Measurements from ENCODE around the gene HOXB6.
A peak's percentile ranks its signal among the peaks of the same experiment; 100 is the strongest.

The HOXB6 gene

DNA sequence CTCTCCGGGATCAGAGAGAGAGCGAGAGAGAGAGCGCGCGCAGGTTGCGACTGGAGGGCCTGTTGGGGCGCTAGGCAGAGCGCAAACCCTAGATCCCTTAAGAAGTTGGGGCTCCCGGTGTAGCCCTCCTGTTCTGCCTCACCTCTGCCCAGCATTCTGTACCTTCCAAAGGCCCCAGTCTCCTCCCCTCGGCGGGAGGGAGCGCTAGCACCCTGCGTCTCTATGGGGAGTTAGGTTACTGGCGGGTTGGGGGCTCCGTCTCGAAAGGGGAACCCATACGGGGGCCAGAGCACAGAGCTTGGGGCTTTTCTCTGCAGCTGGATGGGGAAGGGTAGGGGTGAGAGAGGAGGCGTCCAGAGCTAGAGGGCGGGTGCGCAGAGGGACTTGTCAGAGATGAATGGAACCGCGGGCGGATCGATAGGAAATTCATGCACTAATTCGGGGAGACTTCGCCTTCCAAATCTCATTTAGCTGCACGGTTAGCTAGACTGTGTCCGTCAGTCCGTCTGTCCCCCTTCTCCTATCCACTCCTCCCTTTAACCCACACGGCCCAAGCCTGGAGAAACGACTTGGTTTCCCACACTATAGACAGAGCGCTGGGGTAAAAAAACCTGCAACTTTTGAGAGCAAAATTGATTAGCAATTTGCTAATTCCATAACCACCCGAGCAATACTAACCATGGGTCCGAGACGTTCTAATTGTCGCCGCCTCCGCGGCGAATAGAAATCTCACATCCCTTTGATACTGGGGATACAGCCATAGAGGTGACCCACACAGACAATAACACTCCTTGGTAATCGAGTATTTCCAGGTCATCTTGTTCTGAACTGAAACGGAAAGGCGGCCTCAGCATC lies 25.9 kb downstream of the HOXB6 start:
- DNase-seq = no peak

DNA sequence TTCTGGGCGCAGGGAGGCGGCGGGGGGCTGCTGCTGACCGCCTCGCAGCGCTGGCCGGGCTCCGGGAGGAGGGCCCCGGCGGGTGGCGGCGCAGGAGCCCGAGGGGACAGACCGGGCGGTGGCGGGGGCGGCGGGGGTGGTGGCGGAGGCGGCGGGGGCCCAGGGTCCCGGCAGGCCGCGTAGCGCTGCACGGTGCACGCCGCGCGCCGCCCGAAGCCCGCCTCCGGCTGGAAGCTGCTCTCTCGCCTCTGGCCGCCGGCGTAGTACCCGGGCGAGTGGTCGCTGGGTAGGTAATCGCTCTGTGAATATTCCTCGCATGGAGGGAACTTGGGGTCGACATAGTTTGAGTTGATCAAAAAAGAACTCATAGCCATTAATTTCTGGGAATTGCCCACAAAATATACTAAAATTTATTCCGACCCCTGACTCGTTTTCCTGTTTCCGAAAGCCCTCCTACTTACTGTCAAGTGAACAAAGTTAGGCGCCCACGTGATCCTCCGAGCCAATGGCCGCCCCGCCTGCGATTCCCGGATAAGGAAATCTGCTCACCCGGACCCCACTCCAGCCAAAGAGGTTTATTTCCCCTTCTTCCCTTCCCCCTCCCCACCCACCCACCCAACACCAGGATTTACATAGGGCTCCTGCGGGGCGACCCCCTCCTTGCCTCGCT lies 26.7 kb downstream of the HOXB6 start, which contains the start of gene HOXB4:
HOXB4 (minus strand) TSS at position 405 of the 670 bp plus-strand sequence; CDS start at position 374, 31 bp downstream.
- DNase-seq = no peak

DNA sequence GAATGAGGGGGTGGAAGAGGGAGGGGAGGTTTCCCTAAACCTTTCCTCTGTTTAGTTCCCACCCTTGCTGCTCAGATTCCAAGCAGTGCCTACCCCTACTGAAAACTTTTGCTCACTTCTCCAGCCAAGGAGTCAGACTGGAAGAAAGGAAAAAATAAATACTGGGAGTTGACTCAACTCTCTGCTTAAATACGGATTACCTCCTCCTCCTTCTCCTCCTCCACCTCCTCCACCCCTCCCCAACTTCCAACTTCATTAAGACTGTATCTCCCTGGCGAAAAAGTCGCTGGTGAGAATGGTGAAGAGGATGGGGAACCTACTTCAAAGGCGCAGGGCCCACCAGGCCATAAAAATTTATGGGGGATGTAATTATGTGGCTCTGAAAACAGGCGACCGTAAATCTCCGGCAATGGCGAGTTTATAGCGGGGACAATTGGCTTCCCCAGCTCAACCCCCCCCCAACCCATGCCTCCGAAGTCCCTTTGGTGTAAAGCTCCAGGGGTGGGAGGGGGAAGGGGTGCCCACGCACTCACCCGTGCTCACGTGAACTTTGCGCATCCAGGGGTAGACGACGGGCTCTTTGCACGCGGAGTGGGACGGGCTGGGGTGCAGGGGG lies 27.3 kb downstream of the HOXB6 start:
- no peak for DNase-seq

DNA sequence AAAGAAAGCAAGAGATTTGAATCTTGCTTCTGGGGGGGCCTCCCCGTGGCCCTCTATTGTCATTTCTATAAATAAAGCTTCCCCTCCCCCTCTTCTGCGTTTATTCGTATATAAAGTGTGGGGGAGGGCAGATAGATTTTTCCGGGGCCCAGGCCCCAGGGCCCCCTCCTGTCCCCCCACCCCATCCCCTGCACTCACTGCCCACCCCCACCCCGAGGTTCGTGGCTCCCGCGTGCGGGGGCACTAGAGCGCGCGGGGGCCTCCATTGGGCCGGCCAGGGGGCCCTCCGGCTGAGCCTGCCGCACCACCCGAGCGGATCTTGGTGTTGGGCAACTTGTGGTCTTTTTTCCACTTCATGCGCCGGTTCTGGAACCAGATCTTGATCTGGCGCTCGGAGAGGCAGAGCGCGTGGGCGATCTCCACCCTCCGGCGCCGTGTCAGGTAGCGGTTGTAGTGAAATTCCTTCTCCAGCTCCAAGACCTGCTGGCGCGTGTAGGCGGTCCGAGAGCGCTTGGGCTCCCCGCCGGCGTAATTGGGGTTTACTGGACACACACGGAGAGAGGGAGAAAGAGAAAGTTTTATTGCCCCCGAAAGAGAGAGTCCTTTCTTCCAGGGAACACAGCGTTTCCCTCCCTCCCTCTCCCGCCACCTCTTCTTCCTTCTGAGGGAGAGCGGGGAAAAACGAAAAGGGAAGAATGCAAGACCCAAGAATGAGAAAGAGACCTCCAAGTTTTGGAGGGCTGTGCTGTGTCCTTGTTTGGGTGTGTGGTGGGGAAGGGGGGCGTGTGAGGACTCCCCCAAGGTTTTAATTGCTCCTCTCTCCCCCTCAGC lies 28.1 kb downstream of the HOXB6 start:
- DNase-seq = peak; percentile 31

DNA sequence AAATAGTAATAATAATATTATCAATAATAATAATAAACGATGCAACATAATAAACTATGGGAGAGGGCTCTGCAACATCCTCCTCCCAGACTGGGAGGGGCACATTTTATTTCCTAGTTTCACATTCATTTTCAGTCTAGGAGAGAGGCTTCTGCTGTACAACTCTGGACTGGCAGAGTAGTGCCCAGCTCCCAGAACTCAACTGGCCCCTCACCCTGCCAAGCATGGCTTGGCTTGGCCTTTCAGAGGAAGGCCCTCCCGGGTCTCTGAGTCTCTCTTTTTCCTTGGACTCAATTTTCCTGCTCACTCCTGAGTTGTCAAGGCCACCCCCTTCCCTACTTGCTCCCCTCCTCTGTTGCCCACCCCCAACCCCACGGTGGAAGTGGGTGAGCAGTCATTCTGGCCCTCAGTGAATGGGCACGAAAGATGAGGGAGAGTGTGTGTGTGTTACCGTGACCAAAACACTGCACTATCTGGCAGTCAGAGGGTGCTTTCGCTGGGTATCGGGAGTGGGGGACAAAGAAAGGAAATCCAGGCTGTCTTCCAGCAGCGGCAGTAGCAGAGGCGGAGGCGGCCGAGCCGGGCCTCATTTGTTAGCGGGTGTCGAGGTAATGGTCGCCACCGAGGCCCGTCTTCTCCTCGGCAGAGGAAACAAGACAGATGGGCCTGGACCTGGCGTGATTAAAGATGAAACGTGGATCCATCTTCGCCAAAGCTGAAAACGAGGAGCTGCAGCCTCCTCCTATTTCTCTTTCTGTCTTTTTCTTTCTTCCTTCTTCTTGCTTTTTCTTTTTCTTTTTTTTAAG lies 28.9 kb downstream of the HOXB6 start:
- DNase-seq = no peak

DNA sequence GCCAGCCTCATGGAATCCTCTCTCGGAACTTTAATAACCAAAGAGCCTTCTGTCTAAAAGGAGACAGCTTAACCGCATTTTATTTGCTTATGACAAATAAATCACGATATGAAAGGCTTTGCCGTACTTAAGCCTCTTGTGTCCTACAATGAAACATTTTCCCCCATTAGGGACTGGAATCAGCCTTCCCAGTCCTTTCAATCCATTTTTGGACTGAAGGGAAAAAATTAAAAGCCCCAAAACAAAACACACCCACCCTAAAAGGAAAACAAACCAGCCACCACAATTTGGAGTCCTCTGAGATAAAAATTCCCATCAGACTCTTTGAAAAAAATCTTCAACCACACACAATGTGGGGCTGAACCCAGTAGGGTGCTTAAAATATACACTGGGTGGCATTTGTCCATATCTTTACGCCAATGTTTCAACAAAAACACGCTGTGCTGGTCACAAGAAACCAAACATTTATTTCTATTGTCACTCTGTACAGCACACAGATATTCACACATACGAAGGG lies 29.7 kb downstream of the HOXB6 start:
- no peak for DNase-seq

DNA sequence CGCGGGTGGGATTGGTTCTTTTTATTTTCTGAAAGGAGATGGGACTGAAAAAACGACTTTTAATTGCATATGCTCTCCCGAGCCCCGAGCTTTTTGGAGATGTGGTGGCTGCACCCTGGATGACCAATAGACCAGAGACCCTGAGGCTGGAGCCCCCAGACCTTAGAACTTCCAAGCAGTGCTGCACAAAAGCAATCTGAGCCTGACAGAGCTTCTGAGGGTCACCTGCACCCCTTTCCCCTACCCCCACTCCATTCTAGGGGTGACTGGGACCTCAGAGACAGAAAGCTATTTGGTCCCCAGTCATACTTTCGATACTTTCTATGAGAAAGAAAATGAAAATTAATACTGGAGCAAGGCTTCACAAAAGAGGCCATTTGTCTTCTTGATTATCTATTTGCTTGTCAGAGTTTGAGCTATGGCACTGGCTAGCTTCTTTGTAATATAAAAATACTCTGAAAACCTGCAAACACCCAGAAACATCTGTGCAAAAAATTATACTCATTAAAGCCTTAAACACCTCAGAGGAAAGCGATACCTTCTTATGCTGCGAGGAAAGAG lies 30.2 kb downstream of the HOXB6 start:
- DNase-seq = no peak

DNA sequence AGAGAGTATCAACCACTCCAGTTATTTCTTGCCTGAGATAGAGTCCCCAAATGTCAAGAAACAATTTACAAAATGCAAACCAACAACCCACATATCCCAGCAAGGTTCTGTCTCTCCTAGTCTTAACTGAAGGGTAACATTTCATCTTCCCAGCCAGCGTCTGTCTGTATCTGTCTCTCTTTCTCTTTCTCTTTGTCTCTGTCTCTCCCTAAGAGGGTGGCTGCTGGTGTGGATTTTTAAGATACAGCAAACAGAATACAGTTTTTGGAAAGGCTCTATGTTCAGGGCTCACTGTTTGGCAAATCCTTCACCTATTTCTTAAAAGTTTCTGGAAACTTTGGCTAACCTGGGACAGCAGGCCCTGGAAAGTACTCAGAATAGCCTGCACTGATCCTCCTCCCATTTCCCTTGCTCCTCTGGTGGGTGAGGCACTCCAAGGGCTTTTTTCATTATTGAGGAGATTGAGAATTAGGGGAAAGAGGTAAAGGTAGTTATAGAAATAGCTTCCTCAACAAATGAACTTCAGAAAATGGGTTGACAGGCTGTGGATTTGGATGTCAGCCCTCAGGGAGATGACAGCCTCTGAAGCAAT lies 32.9 kb downstream of the HOXB6 start:
- DNase-seq = no peak

DNA sequence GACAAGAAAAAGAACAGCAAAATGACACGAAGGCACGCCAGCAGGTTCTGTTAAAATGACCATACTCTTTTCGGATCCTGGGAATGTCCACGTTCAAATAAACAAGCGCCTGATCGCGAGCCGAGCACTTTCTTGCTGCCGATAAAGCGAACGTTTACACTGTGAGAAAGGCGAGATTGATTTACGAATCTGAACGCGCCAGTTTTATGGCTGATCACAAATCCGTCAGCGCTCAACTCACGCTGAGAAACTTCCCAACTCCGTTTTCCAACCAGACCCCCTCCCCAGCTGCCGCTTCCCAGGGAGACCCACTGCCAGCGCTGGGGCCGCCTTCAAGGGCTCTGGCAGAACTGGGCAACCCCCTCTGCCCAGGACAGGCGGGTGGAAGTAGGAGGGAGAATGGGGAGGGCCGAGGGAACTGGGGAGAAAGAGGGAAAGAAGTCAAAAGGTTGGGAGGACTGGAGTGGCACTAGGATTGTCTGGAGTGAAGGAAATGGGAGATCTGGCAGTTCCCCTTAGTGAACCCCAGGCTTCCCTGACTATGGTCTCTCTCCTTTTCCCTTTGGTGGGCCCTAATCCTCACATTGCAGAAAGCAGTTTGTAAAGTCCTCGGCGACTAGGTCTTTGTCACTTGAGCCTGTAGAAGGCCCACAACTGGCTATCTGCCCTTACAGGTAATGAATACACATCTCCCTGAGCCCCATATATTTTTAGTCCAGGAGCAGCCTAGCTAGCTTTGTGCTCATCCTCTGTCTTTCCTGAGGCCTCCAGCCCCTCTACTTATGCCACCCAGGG lies 33.6 kb downstream of the HOXB6 start:
- no peak for DNase-seq

DNA sequence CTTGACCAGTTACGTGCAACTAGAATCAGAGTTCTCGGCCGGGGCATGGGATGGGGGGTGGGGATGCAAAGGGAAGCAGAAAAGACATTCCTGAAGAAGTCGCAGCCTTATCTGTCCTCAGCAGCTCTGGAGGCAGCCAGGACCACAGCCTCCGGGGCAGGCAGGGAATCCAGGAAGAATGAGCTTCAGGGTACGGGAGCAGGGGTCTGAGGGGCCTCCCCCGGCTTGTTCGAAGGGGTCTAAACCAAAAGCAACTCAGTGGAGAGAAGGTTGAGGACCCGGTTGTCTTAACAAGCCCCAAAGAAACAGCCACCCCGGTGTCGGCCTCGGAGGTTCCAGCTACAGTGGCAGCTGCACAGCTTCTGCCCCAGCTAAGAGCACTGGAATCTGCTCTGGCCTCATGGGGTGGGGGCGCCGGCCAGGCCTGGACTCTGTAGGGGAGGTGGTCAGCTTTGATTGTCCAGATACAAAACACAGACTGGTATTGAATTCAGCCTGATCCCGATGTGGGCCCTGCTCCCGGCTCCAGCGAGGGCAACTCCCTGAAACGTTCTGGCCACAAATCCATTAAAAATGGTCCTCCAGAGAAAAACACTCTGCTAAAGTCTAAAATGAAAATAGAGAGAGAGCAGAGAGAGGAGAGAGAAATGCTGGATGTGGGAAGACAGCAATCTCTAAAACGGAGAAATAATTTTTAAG lies 34.3 kb downstream of the HOXB6 start:
- no peak for DNase-seq

DNA sequence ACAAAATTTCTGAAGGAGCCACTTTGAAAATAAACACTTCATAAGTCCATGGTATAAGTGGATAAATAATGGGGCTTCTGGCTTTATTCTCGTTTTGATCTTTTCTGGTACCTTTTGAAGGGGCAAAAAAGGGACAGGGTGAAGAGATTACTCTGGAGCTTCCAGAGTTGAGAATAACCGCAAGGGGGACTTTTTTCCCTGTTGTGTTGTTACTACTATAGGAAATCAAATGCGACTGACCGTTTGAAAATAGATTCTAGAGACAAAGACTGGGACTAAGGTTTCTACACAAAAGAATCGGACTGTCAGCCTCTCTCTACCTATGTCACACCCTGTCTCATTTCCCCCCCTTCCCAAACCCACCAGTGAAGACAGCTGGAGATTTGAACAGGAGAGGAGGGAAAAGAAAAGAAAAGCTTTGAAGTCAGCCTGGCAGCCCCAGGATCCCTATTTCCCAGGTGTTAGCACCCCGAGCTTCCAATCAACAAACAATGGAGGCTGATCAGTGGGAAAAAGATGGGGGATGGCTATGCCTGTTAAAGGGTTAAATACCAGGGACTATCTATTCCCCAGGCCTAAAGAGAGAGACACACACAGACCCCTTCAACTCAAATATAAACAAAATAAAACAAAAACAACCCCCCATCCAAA lies 35.0 kb downstream of the HOXB6 start:
- DNase-seq = no peak

DNA sequence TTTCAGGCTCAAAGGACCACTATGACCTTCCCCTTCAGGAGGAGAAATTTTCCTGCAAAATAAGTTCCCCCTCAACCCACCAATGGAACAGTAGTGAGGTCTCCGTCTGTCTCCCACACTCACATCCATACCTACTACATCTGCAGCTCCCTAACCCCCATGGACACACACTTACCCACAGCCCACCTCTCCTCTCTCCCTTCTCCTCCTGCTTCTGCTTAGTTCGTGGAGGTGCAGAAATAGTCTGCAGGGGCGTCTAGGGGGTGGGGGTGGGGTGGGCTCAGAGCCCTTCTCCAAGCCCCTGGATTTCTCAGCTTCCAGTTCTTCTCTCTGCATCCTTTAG lies 35.6 kb downstream of the HOXB6 start:
- no peak for DNase-seq

DNA sequence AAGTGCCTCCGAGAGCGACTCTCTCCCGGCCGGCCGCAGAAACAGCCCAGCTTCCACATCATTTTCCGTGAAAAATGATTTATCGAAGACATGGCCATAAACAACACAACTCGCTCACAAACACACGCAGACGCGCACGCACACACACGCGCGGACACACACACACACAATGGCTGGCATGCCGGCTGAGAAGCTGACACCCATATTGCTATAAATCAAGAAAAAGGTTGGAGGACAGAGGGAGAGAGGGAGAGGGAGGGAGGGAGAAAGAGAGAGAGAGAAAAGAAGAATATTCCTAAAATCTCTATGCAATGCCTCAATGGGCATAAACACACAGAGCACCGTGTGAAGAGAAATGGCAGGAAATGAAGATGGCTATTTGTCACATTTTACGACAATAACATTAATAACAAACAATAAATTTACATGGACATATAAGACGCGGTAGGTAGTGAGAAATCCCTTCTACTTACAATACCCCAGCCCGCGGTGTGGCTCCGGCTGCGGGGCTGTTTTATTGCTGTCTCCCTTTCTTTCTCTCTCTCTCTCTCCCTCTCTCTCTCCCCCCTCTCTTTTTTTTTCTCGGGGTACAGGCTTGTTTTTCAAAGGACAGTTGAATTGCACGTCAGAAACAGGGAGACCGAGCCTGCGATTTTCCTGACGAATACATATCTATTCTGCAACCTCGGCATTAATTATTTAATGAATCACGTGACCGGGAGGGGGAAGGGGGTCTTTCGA lies 36.1 kb downstream of the HOXB6 start:
- DNase-seq = no peak

DNA sequence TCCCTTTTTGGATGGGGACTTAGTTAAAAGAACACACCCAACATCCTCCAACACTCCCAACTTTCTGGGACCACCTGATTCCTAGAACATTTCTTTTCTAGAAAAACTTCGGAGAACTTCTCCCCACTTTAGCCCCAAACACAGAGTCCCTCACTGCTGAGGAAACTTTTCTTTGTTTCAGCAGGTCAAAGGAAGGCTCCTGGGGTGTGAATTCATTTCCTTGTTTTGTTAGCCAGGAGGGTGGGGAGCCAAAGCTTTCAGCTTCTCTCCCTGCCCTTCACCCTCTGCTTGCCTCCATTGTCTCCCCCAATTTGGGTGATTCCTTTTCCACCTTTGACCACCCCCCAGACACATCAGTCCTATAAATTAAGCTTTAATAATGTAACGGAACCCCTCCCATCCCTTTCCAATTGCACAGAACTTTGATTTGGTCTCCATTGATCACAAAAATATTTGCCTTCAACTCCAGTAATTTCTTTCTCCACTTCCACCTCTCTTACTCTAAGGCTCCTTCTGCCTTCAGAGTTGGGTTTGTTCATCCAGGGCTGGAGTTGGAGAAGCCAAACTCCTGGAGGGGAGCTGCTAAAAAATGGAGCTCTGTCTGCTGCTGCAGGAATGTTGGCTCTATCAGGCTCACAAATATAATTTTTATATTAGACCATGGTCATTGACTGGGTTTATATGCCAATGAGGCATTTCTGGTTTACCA lies 37.0 kb downstream of the HOXB6 start:
- no peak for DNase-seq

DNA sequence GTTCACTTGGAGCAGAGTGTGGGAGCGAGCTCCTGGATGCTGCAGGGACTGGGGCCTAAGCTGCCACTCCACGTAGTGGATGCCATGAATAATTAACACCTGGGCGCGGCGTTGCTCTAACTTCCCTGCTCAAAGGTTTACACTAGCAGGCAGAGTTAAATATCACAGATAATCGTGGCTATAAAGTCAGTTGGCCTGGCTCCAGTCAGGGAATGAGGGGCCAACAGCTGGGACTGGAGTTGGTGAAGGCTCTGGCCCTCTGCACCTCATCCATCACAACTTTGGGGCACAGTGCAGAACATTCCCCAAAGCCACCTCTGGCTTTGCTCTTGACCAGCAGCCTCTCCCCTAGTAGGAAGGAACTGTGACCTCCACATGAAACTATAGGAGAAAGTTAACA lies 37.6 kb downstream of the HOXB6 start:
- DNase-seq = no peak

DNA sequence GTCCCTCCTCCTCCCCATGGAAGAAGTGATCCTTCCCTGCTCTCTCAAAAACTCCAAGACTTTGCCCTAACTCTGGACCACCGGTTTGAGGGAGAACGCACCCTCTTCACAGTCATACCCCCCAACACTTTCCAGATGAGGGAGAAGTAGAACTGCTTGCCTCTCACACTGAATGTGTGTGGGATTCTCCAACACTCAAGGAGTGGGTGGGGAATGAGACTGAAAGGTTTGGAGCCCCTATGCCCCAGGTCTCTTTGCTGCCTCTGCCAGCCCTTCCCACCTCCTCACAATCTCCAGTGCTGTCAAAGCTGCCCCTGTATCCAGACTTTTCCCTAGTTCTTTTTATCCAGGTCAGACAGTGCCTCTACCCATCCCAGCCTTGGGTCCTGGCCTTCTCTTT lies 38.1 kb downstream of the HOXB6 start:
- no peak for DNase-seq

DNA sequence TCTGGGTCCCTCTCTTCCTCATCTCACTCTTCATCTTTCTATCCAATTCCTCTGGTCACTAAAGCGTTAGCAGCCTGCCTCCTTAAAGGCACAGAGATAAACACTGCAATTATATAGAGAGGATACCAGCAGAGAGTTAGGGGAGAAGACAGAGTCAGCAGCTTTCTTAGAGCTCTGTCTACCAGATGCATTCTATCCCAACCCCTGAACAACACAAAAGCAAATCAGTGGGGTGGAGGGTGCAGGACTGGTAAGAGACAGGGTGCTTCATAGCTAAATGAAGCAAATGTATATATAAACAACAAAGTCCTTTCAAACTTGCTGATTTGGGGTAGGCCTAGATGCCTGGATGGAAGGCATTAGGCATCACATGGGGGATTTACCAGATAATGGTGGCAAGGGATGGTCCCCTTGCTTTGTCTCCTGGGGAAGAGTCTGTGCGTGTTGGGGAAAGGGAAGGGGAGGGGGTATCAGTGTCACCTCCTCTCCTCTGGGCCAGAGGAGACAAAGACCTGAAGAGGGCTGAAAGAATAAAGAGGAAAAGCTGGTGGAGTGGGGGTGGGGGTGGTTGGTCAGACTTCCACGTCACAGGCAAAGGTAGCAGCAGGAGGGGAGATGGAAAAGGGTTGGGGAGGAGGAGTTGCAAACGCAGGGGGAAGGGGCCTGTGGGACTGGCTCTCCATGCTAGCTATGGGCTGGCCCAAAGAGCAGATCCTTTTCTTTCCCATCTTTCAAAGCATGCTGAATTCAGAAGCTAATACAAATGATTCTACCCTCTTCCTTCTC lies 38.7 kb downstream of the HOXB6 start:
- no peak for DNase-seq
